Cardiac fibroblast (primary cell): ENCODE results near the gene LRP2BP.

Source experiments
- DNase-seq, 2 donors: peaks; one replicate each; pipeline versions ENCODE4 v3.0.0 to v3.0.0-alpha.2; 2010; ENCODE audit warnings: low read depth in 2 of 2
- H3K4me3 ChIP-seq, 2 donors: replicated peaks in 1 of 2; 1 replicate in 1 of 2; 2 replicates in 1 of 2; pipeline ENCODE4 v1.5.1; 2011; ENCODE audit warnings: low read depth in 2 of 2, low read length in 2 of 2, mild to moderate bottlenecking in 2 of 2, moderate library complexity in 1 of 2
- CTCF ChIP-seq: IDR thresholded peaks from one replicate; pipeline ENCODE4 v1.5.1; 2011; ENCODE audit warnings: low read depth, mild to moderate bottlenecking, low read length, inconsistent platforms

Gene LRP2BP

GRCh38 chr4:185384930-185385331 lies 10.8 kb downstream of the LRP2BP start:
- TF ChIP-seq CTCF, result no peak
- DNase-seq, result peak; percentile 34 to 55
- no peak overlapping the region for H3K4me3 ChIP-seq

- TF ChIP-seq CTCF, result no peak
- no peak overlapping the region for H3K4me3 ChIP-seq
- DNase-seq, result no peak
These were observed 11.7 kb downstream of the LRP2BP start for GRCh38 chr4:185384061-185384460.

GRCh38 chr4:185383451-185383850 lies 12.3 kb downstream of the LRP2BP start:
- TF ChIP-seq CTCF, result no peak
- no peak for DNase-seq
- H3K4me3 ChIP-seq, result no peak overlapping the region

GRCh38 chr4:185382754-185383153 lies 13.0 kb downstream of the LRP2BP start:
- DNase-seq, result no peak
- TF ChIP-seq CTCF, result no peak
- H3K4me3 ChIP-seq, result no peak overlapping the region

- no peak for TF ChIP-seq CTCF
- peak; percentile 50 to 55 for DNase-seq
- H3K4me3 ChIP-seq, result no peak overlapping the region
These were observed 14.2 kb downstream of the LRP2BP start for GRCh38 chr4:185381288-185382196.

- no peak overlapping the region for H3K4me3 ChIP-seq
- DNase-seq, result no peak
- no peak for TF ChIP-seq CTCF
These were observed 15.4 kb downstream of the LRP2BP start for GRCh38 chr4:185380320-185380719.
